GM19452 (cell line): ENCODE results near the gene GABRB1.
"Not testable (repeated sequence)": the region's sequence is repeated elsewhere in the genome, so short reads cannot be mapped to it uniquely, and the experiment has no call there.

Source experiments
- ATAC-seq: cut with Tn5 transposase; IDR thresholded peaks from one replicate; pipeline ENCODE4 v1.9.1; 2021; ENCODE audit not compliant: unreplicated experiment

The GABRB1 gene

GRCh38 chr4:47278631-47279030 is 247.3 kb downstream of the GABRB1 start:
- ATAC-seq = no peak

- peak; percentile 89 for ATAC-seq
Observed at GRCh38 chr4:47287735-47288134, 256.4 kb downstream of the GABRB1 start.

- no peak for ATAC-seq
Observed at GRCh38 chr4:47289805-47290204, 258.4 kb downstream of the GABRB1 start.

GRCh38 chr4:47290873-47291272 is 259.5 kb downstream of the GABRB1 start:
- ATAC-seq = not testable (repeated sequence)

- no peak for ATAC-seq
Observed at GRCh38 chr4:47309165-47309564, 277.8 kb downstream of the GABRB1 start.

- no peak for ATAC-seq
Observed at GRCh38 chr4:47312170-47312569, 280.8 kb downstream of the GABRB1 start.

GRCh38 chr4:47313384-47313783 is 282.0 kb downstream of the GABRB1 start:
- no peak for ATAC-seq

GRCh38 chr4:47315346-47315745 is 284.0 kb downstream of the GABRB1 start:
- ATAC-seq = no peak

GRCh38 chr4:47326025-47326424 is 294.7 kb downstream of the GABRB1 start:
- no peak for ATAC-seq

GRCh38 chr4:47330866-47331265 is 299.5 kb downstream of the GABRB1 start:
- no peak for ATAC-seq

GRCh38 chr4:47334652-47335051 is 303.3 kb downstream of the GABRB1 start:
- ATAC-seq = no peak

GRCh38 chr4:47337893-47338292 is 306.5 kb downstream of the GABRB1 start:
- ATAC-seq = no peak

- ATAC-seq = no peak
Observed at GRCh38 chr4:47340914-47341313, 309.5 kb downstream of the GABRB1 start.

GRCh38 chr4:47342796-47343195 is 311.4 kb downstream of the GABRB1 start:
- ATAC-seq = no peak

- no peak for ATAC-seq
Observed at GRCh38 chr4:47349326-47349725, 318.0 kb downstream of the GABRB1 start.

- ATAC-seq = no peak
Observed at GRCh38 chr4:47355568-47355967, 324.2 kb downstream of the GABRB1 start.

- ATAC-seq = no peak
Observed at GRCh38 chr4:47359891-47360290, 328.5 kb downstream of the GABRB1 start.

- ATAC-seq = no peak
Observed at GRCh38 chr4:47367761-47368160, 336.4 kb downstream of the GABRB1 start.

- ATAC-seq = no peak
Observed at GRCh38 chr4:47368211-47368610, 336.8 kb downstream of the GABRB1 start.

GRCh38 chr4:47372561-47372960 is 341.2 kb downstream of the GABRB1 start:
- ATAC-seq = no peak

- peak; percentile 57 for ATAC-seq
Observed at GRCh38 chr4:47373174-47373573, 341.8 kb downstream of the GABRB1 start.

- no peak for ATAC-seq
Observed at GRCh38 chr4:47373709-47374108, 342.3 kb downstream of the GABRB1 start.

- no peak for ATAC-seq
Observed at GRCh38 chr4:47374477-47374876, 343.1 kb downstream of the GABRB1 start.

GRCh38 chr4:47378021-47378530 is 346.7 kb downstream of the GABRB1 start:
- ATAC-seq = not testable (repeated sequence)
